ENCODE results near the gene TENM4. TPM values are rescaled to one million over a fixed set of nuclear protein-coding genes. Genes with fewer than 3 reads are reported as not detected.

TENM4 gene
- total RNA-seq, 1 experiment from 2014 or later, result 0.39 TPM

DNA sequence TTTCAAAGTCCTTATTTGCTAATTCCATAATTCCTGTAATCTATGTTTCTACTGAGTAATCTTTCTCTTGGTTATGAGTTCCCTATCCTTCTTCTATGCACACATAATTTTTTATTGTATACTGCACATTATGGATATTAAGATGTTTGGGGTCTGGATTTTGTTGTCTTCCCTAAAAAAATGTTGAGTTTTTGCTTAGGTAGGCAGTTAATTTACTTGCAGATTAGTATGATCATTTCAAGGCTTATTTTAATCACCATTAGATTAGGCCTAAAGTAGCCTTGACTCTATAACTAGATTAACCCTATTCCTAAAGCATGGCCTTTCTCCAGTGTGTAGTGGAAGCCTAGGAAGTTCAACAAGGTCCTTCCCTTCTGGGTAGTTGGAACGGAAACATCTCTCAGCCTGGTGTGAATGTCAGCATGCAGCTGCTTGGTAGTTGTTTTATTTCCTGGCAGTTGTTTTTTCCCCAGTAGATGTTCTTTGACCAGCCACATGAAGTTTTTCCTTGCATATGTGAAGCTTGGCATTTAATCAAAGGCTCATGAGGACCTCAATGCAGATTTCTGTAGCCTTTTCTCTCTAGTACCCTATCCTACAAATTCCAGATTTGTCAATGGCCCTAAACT lies 446.9 kb downstream of the TENM4 start:
- H3K9me3 ChIP-seq (ENCODE audit: control insufficient read depth, insufficient read depth, low read depth, low read length), result no peaks in the 10 kb centered on the region
- H3K4me1 ChIP-seq (ENCODE audit: control insufficient read depth, insufficient read depth, low read length), result no peaks in the 10 kb centered on the region
- BruUV-seq (replicated peaks), result no TSS peak
- CTCF ChIA-PET, result no interaction called here
- DNase-seq (ENCODE audit: low read depth, low spot score) (no peak), ATAC-seq (no peak)
- no peak overlapping the region for H3K27ac ChIP-seq (ENCODE audit: low read length)
- H3K36me3 ChIP-seq (ENCODE audit: control insufficient read depth, insufficient read depth, low read length), result no peaks in the 10 kb centered on the region
- H3K4me3 ChIP-seq (ENCODE audit: low read depth in 2 of 2, low read length in 2 of 2), result no peak overlapping the region
- intact Hi-C loops (cut with micrococcal nuclease; ENCODE audit: unreplicated experiment), result no loop called here
- POLR2A ChIA-PET, result no interaction called here
- no peaks in the 10 kb centered on the region; the same call in 1 of the 2 replicates for H3K27me3 ChIP-seq (ENCODE audit: control insufficient read depth, insufficient read depth, low read length)
- TF ChIP-seq POLR2AphosphoS5 (IDR thresholded peaks at IDR 0.05; ENCODE audit: low read depth, low read length), result no peak
- TF ChIP-seq, protein P1, sequence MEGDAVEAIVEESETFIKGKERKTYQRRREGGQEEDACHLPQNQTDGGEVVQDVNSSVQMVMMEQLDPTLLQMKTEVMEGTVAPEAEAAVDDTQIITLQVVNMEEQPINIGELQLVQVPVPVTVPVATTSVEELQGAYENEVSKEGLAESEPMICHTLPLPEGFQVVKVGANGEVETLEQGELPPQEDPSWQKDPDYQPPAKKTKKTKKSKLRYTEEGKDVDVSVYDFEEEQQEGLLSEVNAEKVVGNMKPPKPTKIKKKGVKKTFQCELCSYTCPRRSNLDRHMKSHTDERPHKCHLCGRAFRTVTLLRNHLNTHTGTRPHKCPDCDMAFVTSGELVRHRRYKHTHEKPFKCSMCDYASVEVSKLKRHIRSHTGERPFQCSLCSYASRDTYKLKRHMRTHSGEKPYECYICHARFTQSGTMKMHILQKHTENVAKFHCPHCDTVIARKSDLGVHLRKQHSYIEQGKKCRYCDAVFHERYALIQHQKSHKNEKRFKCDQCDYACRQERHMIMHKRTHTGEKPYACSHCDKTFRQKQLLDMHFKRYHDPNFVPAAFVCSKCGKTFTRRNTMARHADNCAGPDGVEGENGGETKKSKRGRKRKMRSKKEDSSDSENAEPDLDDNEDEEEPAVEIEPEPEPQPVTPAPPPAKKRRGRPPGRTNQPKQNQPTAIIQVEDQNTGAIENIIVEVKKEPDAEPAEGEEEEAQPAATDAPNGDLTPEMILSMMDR (IDR thresholded peaks at IDR 0.05), result no peak
- no peak for TF ChIP-seq TCF7L2 (IDR thresholded peaks at IDR 0.05; ENCODE audit: low read depth, low read length)
- no peak for TF ChIP-seq SIN3A (IDR thresholded peaks at IDR 0.05; ENCODE audit: borderline replicate concordance, insufficient read depth, low read depth, low read length)
- TF ChIP-seq, protein P2, sequence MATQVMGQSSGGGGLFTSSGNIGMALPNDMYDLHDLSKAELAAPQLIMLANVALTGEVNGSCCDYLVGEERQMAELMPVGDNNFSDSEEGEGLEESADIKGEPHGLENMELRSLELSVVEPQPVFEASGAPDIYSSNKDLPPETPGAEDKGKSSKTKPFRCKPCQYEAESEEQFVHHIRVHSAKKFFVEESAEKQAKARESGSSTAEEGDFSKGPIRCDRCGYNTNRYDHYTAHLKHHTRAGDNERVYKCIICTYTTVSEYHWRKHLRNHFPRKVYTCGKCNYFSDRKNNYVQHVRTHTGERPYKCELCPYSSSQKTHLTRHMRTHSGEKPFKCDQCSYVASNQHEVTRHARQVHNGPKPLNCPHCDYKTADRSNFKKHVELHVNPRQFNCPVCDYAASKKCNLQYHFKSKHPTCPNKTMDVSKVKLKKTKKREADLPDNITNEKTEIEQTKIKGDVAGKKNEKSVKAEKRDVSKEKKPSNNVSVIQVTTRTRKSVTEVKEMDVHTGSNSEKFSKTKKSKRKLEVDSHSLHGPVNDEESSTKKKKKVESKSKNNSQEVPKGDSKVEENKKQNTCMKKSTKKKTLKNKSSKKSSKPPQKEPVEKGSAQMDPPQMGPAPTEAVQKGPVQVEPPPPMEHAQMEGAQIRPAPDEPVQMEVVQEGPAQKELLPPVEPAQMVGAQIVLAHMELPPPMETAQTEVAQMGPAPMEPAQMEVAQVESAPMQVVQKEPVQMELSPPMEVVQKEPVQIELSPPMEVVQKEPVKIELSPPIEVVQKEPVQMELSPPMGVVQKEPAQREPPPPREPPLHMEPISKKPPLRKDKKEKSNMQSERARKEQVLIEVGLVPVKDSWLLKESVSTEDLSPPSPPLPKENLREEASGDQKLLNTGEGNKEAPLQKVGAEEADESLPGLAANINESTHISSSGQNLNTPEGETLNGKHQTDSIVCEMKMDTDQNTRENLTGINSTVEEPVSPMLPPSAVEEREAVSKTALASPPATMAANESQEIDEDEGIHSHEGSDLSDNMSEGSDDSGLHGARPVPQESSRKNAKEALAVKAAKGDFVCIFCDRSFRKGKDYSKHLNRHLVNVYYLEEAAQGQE (IDR thresholded peaks at IDR 0.05; ENCODE audit: insufficient read depth in 1 of 2, low read depth in 2 of 2, low read length in 1 of 2), result no peak
- in situ Hi-C loops (cut with HindIII; ENCODE audit: low pct_unique_long_range_greater_than_20kb, low sequenced_read_pairs), result no loop called here

DNA sequence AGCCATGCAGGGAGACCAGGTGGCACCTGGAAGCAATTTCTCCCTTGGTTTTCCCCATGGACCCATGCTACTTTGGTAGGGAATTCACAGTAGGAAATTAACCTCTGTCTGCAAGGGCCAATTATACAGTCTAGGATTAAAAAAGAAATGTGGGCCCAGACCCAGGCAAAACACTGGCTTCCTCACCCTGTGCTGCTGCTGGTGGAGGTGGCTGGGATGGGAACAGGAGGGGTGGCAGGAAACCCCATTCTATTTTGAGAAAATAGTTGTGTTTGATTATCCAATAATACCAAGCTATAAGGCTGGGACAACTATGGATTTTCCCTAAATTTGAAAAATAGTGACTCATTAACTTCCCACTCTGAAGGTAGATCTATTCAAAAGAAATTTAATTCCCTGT lies 449.1 kb downstream of the TENM4 start:
- Histone ChIP-seq H3K9me3 (ENCODE audit: control insufficient read depth, insufficient read depth, low read depth, low read length) (no peaks in the 10 kb centered on the region), H3K27ac (ENCODE audit: low read length) (no peak overlapping the region), H3K36me3 (ENCODE audit: control insufficient read depth, insufficient read depth, low read length) (no peaks in the 10 kb centered on the region), H3K27me3 (ENCODE audit: control insufficient read depth, insufficient read depth, low read length) (no peaks in the 10 kb centered on the region; the same call in 1 of the 2 replicates), H3K4me1 (ENCODE audit: control insufficient read depth, insufficient read depth, low read length) (no peaks in the 10 kb centered on the region), H3K4me3 (ENCODE audit: low read depth in 2 of 2, low read length in 2 of 2) (no peak overlapping the region)
- no TSS peak for BruUV-seq (replicated peaks)
- CTCF ChIA-PET, result no interaction called here
- in situ Hi-C loops (cut with HindIII; ENCODE audit: low pct_unique_long_range_greater_than_20kb, low sequenced_read_pairs), result no loop called here
- TF ChIP-seq, protein P2 (IDR thresholded peaks at IDR 0.05; ENCODE audit: insufficient read depth in 1 of 2, low read depth in 2 of 2, low read length in 1 of 2), result no peak
- TF ChIP-seq, protein P1 (IDR thresholded peaks at IDR 0.05), result no peak
- TF ChIP-seq POLR2AphosphoS5 (IDR thresholded peaks at IDR 0.05; ENCODE audit: low read depth, low read length) (no peak), SIN3A (IDR thresholded peaks at IDR 0.05; ENCODE audit: borderline replicate concordance, insufficient read depth, low read depth, low read length) (no peak), TCF7L2 (IDR thresholded peaks at IDR 0.05; ENCODE audit: low read depth, low read length) (no peak)
- intact Hi-C loops (cut with micrococcal nuclease; ENCODE audit: unreplicated experiment), result no loop called here
- no peak for DNase-seq (ENCODE audit: low read depth, low spot score)
- no peak for ATAC-seq
- POLR2A ChIA-PET, result no interaction called here
